Stimulated activated CD4-positive, alpha-beta T cell treated with anti-CD3 and anti-CD28 coated beads, Interleukin-4, amount 100 ng/mL, for 4 hours (primary cell): ENCODE results near the gene ACVR1.
"Not testable (repeated sequence)": the region's sequence is repeated elsewhere in the genome, so short reads cannot be mapped to it uniquely, and the experiment has no call there.

Experiments used
- DNase-seq, 2 experiments: peaks; one replicate each; pipeline ENCODE4 v3.0.0-alpha.2; 2020

ACVR1 gene

DNA sequence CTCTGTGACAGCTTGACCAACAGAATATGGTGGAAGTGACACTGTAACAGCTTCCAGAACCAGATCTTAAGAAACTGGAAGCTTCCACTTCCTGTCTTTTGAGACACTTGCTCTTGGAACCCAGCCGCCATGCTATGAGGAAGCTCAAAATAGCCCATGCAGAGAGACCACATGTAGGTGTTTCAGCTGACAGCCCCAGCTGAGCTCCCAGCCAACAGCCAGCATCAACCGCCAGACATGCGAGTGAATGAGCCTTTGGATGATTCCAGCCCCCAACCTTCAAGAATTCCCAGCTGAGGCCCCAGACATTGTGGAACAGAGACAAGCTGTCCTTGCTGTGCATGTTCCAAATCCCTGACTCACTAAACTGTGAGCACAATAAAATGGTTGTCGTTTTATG is 27.9 kb downstream of the ACVR1 start:
- no peak for DNase-seq

DNA sequence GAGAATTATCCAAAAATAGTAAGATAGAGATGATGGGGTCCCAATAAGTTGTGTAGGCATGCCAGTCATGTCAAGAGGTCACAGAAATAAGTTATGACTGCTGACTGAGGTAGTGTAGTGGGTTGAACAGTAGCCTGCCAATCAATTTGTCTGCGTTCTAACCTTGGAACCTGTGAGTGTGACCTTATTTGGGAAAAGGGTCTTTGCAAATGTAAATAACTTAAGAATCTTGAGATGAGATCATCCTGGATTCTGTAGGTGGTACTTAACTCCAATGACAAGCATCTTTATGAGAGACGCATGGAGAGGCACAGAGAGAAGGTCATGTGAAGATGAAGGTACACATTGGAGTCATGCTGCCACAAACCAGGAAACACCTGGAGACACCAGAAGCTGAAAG is 31.0 kb downstream of the ACVR1 start:
- DNase-seq = no peak

DNA sequence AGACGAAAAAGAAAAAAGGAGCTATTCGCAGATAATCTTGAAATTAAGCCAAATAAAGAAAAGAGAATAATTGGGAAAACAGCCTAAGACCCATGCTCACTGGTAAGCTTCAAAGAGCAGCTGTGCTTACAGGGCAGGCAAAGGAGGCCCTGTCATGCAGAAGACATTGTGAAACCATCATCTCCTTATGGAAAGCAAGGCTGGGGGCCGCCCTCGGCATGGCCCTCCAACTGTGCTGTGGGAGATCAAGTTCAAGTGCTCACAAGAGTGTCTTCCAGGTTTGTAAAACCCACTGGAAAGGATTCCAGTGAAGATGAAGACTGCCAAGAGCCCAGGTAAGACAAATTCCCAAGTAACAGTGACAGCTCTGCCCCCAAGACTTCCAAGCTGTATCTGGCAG is 32.2 kb downstream of the ACVR1 start:
- no peak for DNase-seq

DNA sequence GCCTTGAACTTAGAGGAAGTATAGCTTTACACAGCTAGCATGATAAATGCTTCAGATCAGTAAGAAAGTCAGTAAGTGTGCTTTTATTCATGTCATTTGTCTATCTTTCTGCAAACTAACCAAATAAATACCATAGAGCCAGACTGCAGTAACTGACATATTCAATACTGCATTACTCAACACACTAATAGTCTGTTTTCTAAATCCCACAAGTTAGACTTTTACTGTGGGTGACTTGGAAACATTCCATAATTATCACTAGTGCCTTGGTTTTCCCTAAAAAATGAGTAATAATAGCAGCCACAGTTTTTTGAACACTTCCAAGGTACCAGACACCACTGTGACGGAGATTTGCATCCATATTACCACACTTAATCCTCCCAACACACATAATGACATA is 33.0 kb downstream of the ACVR1 start:
- no peak for DNase-seq

DNA sequence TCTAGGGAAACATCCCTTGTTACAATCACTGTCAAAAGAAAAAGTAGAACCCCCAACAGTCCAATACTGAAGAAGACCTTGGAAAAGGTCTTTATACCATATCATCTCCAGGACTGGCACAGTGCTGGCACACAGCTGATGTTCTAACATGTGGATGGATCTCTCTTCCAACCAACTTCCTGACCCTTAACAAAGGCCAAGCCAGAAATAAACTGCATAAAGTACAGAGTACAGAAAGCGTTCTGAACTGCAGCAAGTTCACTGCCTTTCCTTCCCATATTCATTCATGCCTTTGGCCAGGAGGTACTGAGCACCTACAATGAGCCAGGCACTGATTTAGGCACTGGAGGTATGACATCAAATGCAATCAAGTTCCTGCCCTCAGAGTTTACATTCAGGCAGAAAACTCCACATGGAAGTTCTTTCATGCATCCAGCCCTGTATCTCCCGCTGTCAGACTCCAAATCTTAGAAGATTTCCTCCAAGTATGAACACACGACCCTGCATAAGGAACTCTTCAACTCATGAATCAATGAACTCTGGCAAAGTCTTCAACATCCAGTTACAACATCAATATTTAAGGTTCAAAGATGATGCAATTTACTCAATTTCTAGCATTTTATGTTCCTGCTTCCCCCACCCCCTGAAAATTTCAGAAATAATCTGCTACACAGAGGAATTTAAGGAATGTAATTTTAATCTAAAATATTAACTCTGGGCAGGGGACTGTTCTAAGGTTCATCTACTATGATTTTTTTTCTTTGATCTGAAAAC is 33.8 kb downstream of the ACVR1 start:
- DNase-seq = no peak

DNA sequence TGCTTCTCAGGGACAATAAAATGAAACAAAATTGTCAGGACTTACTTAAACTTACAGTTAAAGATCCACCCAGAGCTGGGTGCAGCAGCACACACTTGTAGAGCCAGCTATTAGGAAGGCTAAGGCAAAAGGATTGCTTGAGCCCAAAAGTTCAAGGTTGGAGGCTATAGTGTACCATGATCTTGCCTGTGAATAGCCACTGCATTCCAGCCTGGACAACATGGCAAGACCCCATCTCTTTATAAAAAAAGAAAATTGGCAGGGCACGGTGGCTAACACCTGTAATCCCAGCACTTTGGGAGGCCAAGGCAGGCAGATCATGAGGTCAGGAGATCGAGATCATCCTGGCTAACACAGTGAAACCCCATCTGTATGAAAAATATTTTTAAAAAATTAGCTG is 34.6 kb downstream of the ACVR1 start:
- DNase-seq = no peak

DNA sequence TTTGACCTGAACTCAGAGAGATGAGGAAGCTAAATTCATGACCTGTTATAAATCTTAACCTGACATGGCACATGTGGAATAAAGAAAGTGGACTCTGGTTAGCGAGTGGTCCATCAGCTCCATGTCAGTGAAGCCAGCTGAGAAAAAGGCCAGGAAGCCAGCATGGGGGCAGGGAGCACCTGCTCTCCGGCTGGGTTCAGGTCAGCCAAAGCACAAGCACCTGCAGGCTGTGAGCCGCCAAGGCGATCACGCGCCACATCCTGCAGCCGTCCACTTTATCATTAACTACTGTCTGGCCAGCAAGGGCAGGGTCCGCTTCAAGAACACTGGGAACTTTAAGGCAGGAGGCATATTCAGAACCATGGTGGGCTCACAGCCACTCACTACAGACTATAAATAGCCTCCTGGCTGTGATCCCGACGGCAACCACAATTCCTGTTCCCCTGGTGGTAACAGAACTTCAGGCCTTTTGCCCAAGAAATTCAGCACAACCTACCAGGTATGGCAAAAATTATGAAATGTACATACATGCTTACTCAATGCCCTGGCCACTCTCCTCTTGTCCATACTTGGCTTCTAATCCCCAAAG is 35.5 kb downstream of the ACVR1 start:
- no peak for DNase-seq

DNA sequence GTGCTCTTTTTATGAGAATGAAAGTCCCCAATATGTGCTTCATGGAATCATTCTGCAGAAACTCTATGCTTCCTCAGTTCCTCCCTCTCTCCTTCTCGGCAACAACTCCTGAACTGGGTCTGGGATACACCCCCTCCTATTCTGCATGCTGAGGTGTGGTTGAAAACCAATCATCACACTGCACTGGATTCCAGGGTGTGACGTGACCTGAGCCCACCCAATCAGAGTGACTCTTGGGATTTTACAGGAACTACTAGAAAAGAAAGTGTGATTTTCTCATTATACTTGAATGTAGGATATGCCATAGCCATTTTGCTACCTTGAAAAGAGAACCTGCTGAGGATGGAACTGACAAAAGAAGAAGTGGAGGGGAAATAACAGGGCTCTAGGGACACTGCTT is 36.3 kb downstream of the ACVR1 start:
- no peak for DNase-seq

DNA sequence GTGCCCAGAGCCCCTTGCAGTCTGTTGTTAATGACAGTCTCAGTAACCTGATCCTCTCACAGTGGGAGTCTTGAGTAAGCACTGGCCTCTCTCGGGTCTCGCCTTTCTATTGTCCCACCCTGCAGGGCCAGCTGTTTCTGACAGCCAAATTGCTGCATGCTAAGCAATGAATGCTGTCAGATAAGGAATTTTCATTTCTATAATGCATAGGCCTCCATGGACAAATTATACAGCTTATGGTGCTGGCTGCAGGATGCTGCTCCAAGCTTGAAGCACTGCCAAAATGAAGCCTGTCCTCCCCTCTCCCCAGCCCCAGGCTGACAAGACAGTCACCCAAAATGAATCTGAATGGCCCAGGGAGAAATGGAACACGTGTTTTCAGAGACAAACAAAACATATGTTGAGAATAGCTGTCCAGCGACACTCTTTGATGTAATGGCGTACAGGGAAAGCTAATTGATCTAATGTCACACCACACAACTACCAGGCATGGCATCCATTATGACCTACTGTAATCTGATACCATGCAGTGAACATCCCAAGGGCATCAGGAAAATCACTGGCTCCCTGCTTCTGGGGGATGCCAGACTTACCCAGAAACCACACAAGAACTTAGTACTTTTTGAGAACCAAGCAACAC is 36.8 kb downstream of the ACVR1 start:
- DNase-seq = no peak

DNA sequence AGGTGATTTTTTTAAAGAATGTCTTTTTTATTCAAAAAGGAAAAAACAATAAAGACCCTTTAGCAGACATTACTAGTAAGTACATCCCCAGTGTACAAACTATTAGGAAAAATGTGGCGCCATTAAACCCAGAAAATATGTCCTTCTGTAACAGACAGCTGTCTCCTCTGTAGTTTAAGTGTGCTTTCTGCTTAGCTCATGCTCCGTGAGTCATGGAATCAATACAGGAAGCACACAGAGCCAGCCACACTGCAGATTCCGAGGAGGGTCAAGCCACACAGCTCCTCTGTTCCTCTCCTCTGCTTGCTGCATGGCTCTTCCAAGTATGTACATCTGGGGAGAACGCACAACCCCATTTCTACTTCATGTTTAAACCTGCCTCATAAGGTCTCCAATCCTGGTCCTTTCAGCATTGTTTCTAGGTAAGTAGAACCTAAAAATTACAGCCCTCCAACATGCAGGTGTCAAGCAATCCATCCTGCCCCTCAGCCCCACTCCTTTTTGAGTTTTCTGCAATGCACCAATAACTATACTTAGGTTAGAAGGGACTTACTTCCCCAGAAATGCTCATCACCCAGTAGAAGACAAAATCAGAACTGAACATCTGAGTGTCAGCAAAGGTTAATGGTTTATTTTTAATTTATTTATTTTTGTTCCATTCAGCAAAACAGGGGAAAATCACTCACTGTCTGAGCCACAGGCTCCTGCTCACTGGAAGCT is 37.5 kb downstream of the ACVR1 start:
- DNase-seq = peak in 1 of 2 experiments; percentile 6

DNA sequence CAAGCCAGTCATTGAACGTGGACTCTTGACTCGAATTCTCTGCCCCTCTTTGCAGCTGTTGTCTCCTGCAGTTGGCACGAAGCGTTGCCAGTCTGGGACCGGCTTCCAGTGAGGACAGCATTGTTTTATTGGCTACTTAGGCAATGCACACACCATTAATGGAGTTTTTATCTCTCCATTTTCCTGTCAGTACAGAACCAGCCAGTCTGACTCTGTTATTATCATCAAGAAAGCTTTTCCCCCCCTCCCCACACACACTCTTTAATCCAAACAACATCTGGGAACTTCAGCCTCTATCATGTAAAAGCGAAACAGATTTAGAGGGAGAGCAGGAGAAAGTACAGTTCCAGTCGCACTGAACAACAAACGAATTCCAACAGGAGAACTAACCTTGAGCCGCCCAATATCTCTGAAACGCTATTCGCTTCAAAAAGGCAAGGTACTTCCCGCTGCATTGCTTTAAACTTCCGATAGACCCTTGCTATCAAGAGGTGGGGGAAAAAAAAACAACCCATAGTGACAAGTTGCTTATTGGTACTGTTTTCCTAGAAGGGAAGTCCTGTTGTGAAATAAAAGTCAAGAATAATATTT is 38.2 kb downstream of the ACVR1 start:
- no peak for DNase-seq

DNA sequence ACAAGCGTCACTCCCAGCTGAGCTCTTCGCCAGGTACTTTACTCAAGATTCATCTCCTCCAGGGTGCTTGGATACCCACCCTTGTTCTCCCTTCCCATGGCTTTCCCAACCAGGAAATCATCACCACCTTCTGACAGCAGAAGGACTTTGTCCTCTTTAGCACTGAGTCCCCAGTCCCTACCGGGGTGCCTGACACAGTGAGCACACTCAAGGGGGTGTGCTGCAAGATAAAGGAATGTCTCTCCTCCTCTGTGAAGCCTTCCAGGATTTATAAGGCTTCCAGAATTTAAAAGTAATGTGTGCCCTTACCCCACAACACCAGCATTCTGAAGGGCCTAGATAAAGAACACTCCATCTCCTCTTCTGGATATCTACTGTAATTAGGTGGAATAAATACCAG is 39.6 kb downstream of the ACVR1 start:
- no peak for DNase-seq

DNA sequence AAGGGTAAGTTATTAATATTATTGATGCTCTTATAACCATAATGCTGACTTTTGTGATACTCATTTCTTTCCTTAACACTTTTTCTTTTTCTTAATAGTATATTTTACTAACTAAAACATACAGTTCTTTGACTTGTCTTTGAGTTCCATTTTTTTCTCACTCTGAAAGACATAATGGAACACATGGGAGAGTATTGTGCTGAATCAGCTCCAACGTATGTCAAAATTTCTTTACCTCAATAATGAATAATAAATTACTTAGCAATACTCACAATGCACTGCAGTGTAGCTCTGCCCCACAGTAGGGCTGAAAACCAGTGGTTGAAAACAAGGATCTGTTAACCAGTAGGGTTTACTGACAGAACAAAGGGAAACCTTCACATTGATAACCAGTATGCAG is 40.7 kb downstream of the ACVR1 start:
- no peak for DNase-seq

DNA sequence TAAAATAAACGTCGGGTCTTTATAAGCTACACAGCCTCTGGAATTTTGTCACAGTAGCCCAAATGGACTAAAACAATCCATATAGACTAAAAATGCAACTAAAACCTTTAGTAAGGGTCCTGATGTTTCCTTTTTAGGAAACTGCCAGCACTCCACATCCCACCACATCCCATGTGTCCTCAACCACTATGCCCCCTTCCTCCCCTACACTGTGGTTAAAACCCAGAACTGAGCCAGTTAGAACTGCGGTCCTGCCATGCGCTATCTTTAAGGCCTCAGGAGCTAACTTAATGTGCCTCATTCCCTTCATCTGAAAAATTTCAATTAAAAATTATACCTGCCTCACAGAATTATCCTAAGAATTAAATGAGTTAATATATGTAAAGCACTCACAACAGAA is 41.1 kb downstream of the ACVR1 start:
- DNase-seq = no peak

DNA sequence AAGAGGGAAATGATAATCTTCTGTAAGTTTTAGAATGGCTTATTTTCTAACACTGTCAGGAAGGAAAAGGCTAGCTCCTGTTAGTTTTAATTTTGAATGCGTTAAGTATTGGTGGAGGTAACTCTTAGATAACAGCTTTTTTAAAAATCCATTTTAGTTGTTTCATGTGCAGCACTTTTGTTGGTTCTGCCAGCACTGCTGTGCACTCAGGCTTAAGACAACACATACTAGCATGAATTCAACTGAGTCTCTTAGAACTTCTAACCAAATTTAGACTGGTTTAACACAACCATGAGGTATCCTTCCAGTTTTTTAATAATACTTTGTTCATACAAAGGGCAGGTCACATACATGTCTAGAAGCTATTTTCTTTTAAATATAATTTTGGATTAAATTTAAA is 42.4 kb downstream of the ACVR1 start:
- DNase-seq = no peak

DNA sequence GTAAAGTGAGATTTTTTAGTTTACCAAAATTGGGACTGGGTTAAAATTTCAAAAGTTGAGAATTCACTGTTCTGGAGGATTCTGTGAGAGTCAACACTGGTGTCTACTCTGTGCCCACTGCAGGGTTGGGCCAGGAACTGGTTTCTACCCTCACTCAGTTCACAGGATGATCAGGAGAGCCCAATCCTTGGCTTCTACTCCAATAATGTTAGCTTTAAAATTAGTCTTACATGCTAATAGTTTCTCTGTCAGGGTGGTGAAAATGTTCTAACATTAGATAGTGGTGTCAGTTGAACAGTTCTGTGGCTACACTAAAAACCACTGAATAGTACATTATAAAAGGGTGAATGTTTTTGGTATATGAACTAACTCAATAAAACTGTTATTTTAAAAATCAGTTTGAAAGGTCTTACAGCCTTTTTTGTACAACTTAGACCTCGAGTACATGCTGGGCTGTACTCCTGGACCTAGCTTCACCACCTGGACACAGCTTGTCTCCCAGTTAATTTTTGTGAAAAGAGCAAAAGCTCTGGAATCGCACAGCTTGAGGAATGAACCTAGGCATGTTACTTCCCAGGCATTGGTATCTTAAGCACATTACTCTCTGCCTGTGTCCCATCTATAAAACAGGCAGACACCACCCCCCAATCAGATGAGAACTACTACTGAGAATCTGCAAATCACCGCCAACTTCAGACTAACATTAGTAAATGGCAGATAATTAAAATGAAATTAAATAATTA is 44.4 kb downstream of the ACVR1 start:
- DNase-seq = no peak

DNA sequence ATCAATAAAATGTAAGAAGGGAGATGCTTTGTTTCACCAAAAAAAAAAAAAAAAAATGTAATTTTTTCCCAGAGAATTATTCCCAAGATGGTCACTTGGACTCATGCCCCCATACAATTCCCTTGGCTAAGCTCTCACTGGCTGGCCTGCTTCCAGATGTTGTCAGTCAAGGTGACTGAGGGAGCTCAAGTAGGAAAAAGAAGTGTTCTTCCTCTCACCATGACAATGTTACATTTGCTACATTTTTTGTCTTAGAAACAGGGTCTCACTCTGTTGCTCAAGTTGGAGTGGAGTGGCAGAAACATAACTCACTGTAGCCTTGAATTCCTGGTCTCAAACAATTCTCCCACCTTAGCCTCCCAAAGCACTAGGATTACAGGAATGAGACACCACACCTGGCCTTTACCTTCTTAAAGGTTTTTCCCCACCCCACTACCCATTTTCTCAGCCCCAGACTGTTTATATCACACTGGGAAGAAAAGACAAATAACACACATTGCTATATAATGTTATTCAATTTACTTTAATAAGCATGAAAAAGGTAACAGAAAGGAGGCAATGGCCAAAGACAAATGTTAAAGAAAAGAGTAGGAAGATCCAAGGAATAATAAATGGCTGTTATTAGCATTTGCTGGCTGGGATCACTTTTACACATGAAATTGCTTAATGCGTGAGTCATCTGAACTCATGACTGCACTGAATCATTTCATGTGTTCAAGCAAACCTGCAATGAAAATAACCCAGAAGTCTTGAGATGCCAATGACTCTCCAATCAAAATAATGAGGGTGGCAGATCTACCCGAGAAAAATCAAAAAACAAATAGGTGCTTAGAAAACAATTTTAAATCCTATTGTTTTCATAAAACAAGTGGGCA is 45.2 kb downstream of the ACVR1 start:
- no peak for DNase-seq

DNA sequence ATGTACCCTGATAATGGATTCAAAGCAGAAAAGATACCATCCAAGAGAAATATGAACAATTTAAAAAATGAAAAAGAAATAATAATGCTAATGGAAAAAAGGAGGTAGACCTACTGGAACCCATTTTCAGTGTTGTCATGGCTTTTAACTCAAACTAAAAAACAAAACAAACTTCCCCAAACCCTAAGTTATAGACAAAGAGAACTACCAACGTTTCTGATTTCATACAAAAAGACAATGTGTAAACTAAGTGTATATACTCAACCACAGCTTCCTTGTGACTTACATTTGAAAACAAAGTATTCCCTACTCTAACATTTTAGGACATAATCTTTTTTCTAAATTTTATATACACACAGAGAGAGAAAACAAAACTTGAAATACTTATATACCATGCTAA is 45.9 kb downstream of the ACVR1 start:
- DNase-seq = no peak

DNA sequence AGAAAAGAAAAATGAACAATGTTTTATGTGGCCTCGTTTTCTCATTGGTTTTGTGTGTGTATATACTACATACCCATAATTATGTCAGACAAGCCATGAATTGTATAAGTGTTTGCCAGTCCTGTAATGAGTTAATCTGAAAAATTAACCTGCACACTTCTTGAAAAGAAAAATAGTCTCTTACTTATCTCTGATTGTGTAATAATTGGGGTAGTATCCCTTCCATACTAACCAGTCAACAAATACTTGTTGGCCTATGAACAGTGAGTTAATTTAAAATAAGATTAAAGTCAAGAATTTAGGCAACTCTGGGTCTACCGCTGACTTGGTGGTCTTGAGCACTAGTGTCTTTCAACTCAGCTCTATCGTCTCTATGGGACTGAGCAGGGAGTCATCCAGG is 48.8 kb downstream of the ACVR1 start:
- no peak for DNase-seq

DNA sequence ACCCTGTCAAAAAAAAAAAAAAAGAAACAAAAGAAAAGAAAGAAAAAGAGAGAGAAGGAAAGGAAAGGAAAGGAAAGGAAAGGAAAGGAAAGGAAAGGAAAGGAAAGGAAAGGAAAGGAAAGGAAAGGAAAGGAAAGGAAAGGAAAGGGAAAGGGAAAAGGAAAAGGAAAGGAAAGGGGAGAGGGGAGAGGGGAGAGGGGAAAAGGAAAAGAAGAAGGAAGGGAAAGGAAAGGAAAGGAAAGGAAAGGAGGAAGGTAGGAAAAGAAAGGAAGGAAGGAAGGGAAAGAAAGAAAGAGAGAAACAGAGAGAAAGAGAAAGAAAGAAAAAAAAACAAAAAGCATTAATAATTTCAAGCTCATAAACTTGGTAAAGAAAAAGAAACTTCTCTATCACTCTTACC is 49.5 kb downstream of the ACVR1 start:
- not testable (repeated sequence) for DNase-seq

DNA sequence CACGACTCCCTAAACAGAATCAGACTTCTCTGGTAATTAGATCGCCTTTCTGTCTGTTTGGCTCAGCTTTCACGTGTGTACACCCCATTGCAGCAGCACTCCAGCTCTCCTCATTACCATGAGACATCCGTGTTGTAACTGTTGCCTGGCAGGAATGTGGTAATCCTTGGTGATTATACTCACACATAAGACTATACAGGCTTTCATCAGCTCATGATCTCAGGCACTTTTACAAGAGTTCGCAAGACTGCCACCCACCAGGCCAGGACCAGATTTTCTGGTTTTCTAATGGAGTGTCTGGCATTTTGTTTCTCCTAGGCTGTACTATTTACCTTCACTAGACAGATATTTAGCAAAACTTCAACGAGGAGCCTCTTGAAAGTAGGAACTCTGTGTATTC is 50.2 kb downstream of the ACVR1 start:
- DNase-seq = no peak

DNA sequence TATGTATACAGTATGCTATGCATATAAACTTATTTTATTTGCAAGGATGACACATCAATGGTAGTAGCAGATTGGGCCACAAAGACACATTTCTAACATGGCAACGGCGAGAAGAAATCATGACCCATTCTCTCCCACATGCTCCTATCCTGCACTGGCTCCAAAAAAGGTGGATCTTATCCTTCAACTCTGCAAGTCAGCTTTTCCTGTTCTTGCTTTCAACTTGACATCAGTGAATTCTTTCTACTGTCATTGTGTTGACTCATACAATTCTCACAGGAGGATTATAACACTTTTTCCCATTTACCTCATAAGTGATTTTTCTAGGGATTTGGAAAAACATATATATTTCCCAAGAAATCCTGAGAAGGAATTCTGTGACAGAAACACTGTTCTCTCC is 53.1 kb downstream of the ACVR1 start:
- no peak for DNase-seq
